HG02840 (cell line): Measurements from ENCODE around the gene VSIG10L2.

Experiments used
- ATAC-seq: cut with Tn5 transposase; IDR thresholded peaks from one replicate; pipeline ENCODE4 v1.9.1; 2021; ENCODE audit warnings: mild to moderate bottlenecking, moderate library complexity, moderate number of reproducible peaks; ENCODE audit not compliant: unreplicated experiment, low FRiP score

The VSIG10L2 gene

GRCh38 chr11:125994509-125994908 lies 48.7 kb downstream of the VSIG10L2 start:
- no peak for ATAC-seq

- no peak for ATAC-seq
Observed at GRCh38 chr11:125995313-125995712, 49.5 kb downstream of the VSIG10L2 start.

GRCh38 chr11:125998267-125998666 lies 52.4 kb downstream of the VSIG10L2 start:
- ATAC-seq: no peak

DNA sequence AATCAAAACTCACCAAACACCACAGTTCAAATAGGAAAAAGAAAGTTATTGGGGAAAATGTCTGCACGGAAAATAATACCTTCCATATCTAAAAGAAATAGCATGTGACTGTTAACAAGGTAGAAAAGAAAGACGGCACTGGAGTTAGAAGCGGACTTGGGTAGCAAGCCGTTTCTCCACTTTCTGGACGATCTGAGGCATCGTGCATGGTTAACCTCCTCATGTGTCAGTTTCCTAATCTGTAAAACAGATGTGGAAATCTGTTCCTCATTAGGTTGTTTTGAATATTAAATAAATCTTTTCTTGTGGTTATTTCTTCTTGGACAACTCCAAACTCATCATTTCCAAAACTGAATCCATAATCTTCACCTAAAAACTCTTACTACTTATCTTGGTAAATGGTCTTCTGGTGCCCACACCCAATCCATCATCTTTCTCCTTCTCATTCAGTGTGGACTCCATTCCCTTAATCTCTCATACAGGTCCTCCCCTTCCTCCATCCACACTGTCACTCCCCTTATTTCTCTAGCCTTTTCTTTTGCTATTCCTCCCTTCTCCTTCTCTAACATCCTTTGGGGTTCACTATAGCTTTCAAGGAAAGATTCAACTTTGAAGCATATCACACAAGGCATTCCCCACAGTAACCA lies 53.5 kb downstream of the VSIG10L2 start:
- no peak for ATAC-seq

DNA sequence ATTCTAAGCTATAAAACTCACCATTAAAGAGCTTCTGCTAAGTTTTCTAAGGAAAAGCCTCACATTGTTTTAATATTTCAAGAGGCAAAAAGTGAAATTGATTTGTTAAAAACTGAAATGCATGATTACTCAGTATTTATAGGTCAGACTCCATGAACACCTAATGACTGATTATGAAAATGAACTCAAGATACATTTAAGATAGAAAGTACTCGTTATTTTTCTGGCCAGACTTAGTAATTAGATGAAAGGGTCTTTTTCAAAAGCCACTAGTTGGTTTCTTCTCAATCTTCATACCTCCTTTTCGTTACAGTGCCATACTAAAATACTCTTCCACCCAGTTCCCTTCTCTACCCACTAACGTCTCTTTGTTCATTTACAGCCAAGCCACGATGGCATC lies 56.3 kb downstream of the VSIG10L2 start:
- no peak for ATAC-seq
